ENCODE results near the gene UVRAG.

UVRAG gene
- total RNA-seq: 53.2 to 61.3 reads per million in 2 donors

- peak; percentile 97 for DNase-seq
Observed at GRCh38 chr11:75814677-75815344, at the start of gene UVRAG. TSS of gene UVRAG (plus strand) at chr11:75815210. CDS start at chr11:75815408, 198 bp downstream.

GRCh38 chr11:75766443-75767227, 48.4 kb upstream of the UVRAG start:
- no peak for DNase-seq

- DNase-seq: no peak
Observed at GRCh38 chr11:75767228-75767572, 47.8 kb upstream of the UVRAG start.

- DNase-seq: no peak
Observed at GRCh38 chr11:75767793-75768111, 47.3 kb upstream of the UVRAG start.

- peak; percentile 45 for DNase-seq
Observed at GRCh38 chr11:75768112-75768908, 46.7 kb upstream of the UVRAG start, which contains the start of gene DGAT2. TSS of gene DGAT2 (plus strand) at chr11:75768778. CDS start at chr11:75768992, 214 bp downstream.

GRCh38 chr11:75768909-75769771, 45.9 kb upstream of the UVRAG start:
- no peak for DNase-seq

GRCh38 chr11:75770102-75770501, 44.9 kb upstream of the UVRAG start:
- DNase-seq: no peak

GRCh38 chr11:75771646-75772410, 43.2 kb upstream of the UVRAG start:
- DNase-seq: no peak

GRCh38 chr11:75773595-75774353, 41.2 kb upstream of the UVRAG start:
- no peak for DNase-seq

- no peak for DNase-seq
Observed at GRCh38 chr11:75775056-75775455, 40.0 kb upstream of the UVRAG start.

GRCh38 chr11:75776546-75776945, 38.5 kb upstream of the UVRAG start:
- DNase-seq: no peak

- DNase-seq: no peak
Observed at GRCh38 chr11:75777461-75778110, 37.4 kb upstream of the UVRAG start.

GRCh38 chr11:75778962-75779361, 36.0 kb upstream of the UVRAG start:
- no peak for DNase-seq

GRCh38 chr11:75779960-75780359, 35.0 kb upstream of the UVRAG start:
- no peak for DNase-seq

GRCh38 chr11:75780888-75781287, 34.1 kb upstream of the UVRAG start:
- DNase-seq: no peak

GRCh38 chr11:75781296-75781695, 33.7 kb upstream of the UVRAG start:
- DNase-seq: no peak

GRCh38 chr11:75781831-75782230, 33.2 kb upstream of the UVRAG start:
- no peak for DNase-seq

GRCh38 chr11:75782540-75783263, 32.3 kb upstream of the UVRAG start:
- DNase-seq: no peak

GRCh38 chr11:75783416-75784084, 31.5 kb upstream of the UVRAG start:
- no peak for DNase-seq
